Esophagus muscularis mucosa (tissue), 4 donors: ENCODE data around the gene JPH3. TPM values are rescaled to one million over a fixed set of nuclear protein-coding genes. Genes with fewer than 3 reads are reported as not detected.

ENCODE experiments used
- DNase-seq: peaks from one replicate; pipeline ENCODE4 v3.0.0-alpha.2; 2017; ENCODE audit errors: extremely low spot score
- H3K27ac ChIP-seq, 4 donors: fragments of 200-600 bp; sonication (generic); replicated peaks in 1 of 4; 1 replicate in 3 of 4; 2 replicates in 1 of 4; pipeline ENCODE4 v1.5.1; 2016 to 2019; ENCODE audit warnings: mild to moderate bottlenecking in 1 of 4
- H3K27me3 ChIP-seq, 4 donors: fragments of 200-600 bp; sonication (generic); one replicate each; pipeline versions ENCODE4 v1.5.1 to v1.6.0; 2016 to 2019
- H3K36me3 ChIP-seq, 4 donors: fragments of 200-600 bp; sonication (generic); one replicate each; pipeline ENCODE4 v1.5.1; 2016 to 2019
- H3K4me1 ChIP-seq, 4 donors: fragments of 200-600 bp; sonication (generic); one replicate each; pipeline ENCODE4 v1.5.1; 2016 to 2019
- H3K4me3 ChIP-seq, 4 donors: fragments of 200-600 bp; sonication (generic); 1 replicate in 2 of 4; 2 replicates in 2 of 4; pipeline ENCODE4 v1.5.1; 2016 to 2019; ENCODE audit warnings: mild to moderate bottlenecking in 4 of 4, moderate library complexity in 1 of 4
- H3K9me3 ChIP-seq, 4 donors: fragments of 200-600 bp; sonication (generic); 1 replicate in 3 of 4; 2 replicates in 1 of 4; pipeline ENCODE4 v1.5.1; 2016 to 2019
- EP300 ChIP-seq: sonication (generic); formaldehyde crosslinking; IDR thresholded peaks from one replicate; pipeline ENCODE4 v1.6.1; 2017; ENCODE audit warnings: antibody characterized with exemption
- POLR2A ChIP-seq: fragments of 450-650 bp; IDR thresholded peaks from one replicate; pipeline ENCODE4 v1.6.1; 2017; ENCODE audit warnings: antibody characterized with exemption, moderate library complexity, mild to moderate bottlenecking, low read depth
- POLR2AphosphoS5 ChIP-seq, 2 donors: sonication (generic); formaldehyde crosslinking; IDR thresholded peaks; one replicate each; pipeline ENCODE4 v1.6.1; 2017; ENCODE audit warnings: antibody characterized with exemption in 2 of 2
- WGBS: methylation state at CpG from one replicate; pipeline ENCODE4 v1.1.5; 2018; 5-methylcytosine and 5-hydroxymethylcytosine counted together
- intact Hi-C: fragments of 100-400 bp; cut with DNase I; formaldehyde crosslinking; loops from one replicate; pipeline ENCODE4 v1.15.1; 2023
- total RNA-seq, 4 donors: library from RNA; depleted of rRNA; stranded (reverse); fragments of >200 nt; gene quantifications; one replicate each; pipeline versions ENCODE4 v1.1.0 to v1.2.1, GENCODE V29; 2016
- TF ChIP-seq, protein P1 (sequence below), 3 experiments: fragments of 200-600 bp in 2 of 3; fragments of 450-650 bp in 1 of 3; sonication (generic) in 2 of 3; IDR thresholded peaks; one replicate each; pipeline ENCODE4 v1.5.1; 2017 to 2019; ENCODE audit warnings: antibody characterized with exemption in 3 of 3, mild to moderate bottlenecking in 2 of 3, moderate library complexity in 1 of 3

Gene JPH3
- total RNA-seq, 4 donors from 2014 or later: 0.42 to 2.2 (median 0.54) TPM

DNA sequence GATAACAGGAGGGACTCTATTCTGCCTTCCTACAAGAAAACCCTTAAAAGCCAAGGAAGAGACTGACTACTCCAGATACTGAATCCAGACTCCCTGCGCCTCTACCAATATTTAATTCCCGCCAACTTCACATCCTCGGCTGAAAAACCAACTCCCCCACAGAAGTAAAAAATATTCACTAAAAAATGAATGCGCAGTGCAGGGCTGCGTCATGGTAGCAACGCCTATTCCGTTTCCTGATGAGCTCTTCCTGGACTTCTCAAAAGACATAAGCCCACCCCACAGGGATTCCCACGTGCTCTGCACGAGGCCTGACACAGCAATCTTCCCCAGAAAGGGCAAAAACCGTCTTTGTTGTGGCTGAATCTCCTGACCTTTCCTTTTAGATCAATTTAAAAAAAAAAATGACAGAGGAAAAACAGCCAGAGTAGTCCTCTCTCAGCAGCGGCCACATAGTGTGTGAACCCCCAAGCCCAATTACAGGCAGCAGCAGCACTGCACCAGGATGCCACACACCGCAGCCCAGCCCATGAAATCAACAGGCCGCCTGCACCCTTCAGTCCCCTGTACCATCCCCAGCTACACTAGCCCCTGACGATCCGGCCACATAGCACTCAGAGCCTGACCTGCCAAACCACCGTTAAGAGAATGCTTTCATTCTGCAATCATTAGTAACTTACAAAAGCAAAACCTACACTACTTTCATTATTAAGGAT is 139.6 kb downstream of the JPH3 start:
- H3K27ac ChIP-seq: no peak overlapping the region
- H3K27me3 ChIP-seq: no peaks in the 10 kb centered on the region
- intact Hi-C loops: no loop called here
- H3K9me3 ChIP-seq: no peaks in the 10 kb centered on the region
- no peak overlapping the region for H3K4me3 ChIP-seq
- peaks cover 8 to 76% (median 51%) of the 10 kb centered on the region in 4 donors for H3K36me3 ChIP-seq
- no peak for DNase-seq
- WGBS: 91% methylated on average over 16 of the region's 16 CpGs
- H3K4me1 ChIP-seq: peaks cover 8 to 17% (median 14%) of the 10 kb centered on the region in 4 donors
- TF ChIP-seq POLR2A (no peak), EP300 (no peak), POLR2AphosphoS5 (IDR thresholded peaks at IDR 0.05) (no peak)
- TF ChIP-seq, protein P1, sequence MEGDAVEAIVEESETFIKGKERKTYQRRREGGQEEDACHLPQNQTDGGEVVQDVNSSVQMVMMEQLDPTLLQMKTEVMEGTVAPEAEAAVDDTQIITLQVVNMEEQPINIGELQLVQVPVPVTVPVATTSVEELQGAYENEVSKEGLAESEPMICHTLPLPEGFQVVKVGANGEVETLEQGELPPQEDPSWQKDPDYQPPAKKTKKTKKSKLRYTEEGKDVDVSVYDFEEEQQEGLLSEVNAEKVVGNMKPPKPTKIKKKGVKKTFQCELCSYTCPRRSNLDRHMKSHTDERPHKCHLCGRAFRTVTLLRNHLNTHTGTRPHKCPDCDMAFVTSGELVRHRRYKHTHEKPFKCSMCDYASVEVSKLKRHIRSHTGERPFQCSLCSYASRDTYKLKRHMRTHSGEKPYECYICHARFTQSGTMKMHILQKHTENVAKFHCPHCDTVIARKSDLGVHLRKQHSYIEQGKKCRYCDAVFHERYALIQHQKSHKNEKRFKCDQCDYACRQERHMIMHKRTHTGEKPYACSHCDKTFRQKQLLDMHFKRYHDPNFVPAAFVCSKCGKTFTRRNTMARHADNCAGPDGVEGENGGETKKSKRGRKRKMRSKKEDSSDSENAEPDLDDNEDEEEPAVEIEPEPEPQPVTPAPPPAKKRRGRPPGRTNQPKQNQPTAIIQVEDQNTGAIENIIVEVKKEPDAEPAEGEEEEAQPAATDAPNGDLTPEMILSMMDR (IDR thresholded peaks at IDR 0.05): no peak

DNA sequence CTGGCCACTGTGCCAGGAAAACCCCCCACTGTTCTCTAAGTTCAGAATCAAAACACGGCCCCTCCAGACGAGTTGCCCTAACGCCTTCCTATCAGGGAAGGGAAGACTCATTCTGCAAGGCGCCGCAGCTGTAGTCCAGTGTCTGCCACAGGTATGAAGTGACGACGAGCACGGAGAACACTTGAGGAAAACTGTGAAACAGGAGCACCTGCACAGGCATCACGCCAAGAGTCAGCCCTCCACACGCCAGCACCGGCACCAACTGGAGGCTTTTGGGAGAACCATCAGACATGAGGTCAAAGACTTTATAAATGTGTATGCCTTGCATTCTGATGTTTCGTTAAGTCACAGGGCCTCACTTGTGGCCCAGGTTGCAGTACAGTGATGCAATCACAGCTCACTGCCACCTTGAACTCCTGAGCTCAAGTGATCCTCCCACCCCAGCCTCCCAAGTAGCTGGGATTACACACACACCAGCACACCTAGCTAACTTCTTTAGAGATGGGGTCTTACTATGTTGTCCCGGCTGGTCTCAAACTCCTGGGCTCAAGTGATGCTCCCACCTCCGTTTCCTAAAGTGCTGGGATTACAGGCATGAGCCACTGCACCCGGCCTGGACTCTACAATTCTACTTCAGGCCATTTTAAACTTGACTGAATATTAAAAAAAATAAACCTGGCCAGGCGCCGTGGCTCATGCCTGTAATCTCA is 140.6 kb downstream of the JPH3 start:
- intact Hi-C loops: no loop called here
- Histone ChIP-seq H3K4me1 (peaks cover 8 to 17% (median 14%) of the 10 kb centered on the region in 4 donors), H3K36me3 (peaks cover 19 to 78% (median 56%) of the 10 kb centered on the region in 4 donors), H3K27me3 (no peaks in the 10 kb centered on the region), H3K9me3 (no peaks in the 10 kb centered on the region), H3K27ac (no peak overlapping the region), H3K4me3 (no peak overlapping the region)
- no peak for TF ChIP-seq EP300
- TF ChIP-seq, protein P1 (IDR thresholded peaks at IDR 0.05): no peak
- no peak for TF ChIP-seq POLR2A
- TF ChIP-seq POLR2AphosphoS5 (IDR thresholded peaks at IDR 0.05): no peak
- no peak for DNase-seq
- 94% methylated on average over 16 of the region's 17 CpGs for WGBS

DNA sequence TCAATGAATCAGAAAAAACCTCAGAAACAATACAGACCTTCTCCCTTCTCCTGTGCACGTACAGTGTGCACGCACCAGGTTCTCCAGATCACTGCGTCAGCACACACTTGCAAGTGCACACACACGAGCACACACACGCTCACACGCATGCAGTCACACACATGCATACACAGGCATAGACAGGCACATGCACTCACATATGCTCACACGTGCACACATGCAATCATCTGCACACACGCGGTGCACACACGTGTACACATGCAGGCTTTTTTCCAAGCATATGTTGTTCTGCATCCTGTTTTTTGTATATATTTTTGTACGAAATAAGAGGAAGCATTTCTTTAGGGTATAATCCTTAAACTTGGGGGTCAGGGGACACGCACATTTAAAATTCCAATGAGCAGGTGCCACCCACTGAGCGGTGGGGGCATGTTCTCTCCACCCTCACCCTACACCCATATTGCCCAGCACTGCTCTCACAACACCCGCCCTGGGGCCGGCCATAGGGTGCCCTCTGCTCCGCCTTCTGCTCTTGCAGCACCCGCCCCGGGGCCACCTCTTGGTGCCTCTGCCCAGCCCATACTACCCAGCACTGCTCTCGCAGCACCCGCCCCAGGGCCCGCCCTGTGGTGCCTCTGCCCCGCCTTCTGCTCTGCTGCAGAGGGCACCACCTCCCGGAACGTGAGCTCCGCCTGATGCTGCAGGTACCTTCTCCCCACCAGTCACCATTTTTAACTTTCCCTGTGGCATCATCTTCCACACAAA is 142.6 kb downstream of the JPH3 start:
- WGBS: 86% methylated on average over 25 of the region's 25 CpGs
- DNase-seq: no peak
- H3K4me1 ChIP-seq: peaks cover 8 to 16% (median 14%) of the 10 kb centered on the region in 4 donors
- no peak overlapping the region for H3K4me3 ChIP-seq
- H3K9me3 ChIP-seq: no peaks in the 10 kb centered on the region
- no peak overlapping the region for H3K27ac ChIP-seq
- TF ChIP-seq POLR2A: no peak
- no peak for TF ChIP-seq EP300
- intact Hi-C loops: no loop called here
- peaks cover 25 to 87% (median 68%) of the 10 kb centered on the region in 4 donors for H3K36me3 ChIP-seq
- H3K27me3 ChIP-seq: no peaks in the 10 kb centered on the region

DNA sequence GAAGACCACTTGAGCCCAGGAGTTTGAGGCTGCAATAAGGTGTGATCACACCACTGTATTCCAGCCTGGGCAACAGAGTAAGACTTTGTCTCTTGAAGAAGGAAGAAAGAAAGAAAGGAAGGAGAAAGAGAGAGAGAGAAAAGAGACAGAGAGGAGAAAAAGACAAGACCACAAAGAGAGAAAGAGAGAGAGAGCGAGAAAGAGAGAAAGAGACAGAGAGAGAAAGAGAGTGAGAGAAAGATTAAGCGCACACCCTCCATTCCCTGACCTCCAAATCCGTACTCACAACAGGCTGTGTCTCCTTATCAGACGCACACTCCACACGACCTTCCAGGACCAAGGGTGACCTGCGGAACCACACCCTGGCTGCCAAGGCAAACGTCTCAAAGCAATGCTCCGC is 143.9 kb downstream of the JPH3 start:
- no peaks in the 10 kb centered on the region for H3K9me3 ChIP-seq
- H3K4me3 ChIP-seq: no peak overlapping the region
- H3K27me3 ChIP-seq: no peaks in the 10 kb centered on the region
- no peak for DNase-seq
- no peak for TF ChIP-seq EP300
- no peak for TF ChIP-seq POLR2A
- 89% methylated on average over 8 of the region's 8 CpGs for WGBS
- peaks cover under 1 to 3% (median 3%) of the 10 kb centered on the region in 4 donors for H3K4me1 ChIP-seq
- intact Hi-C loops: no loop called here
- H3K27ac ChIP-seq: no peak overlapping the region
- H3K36me3 ChIP-seq: peaks cover 35 to 87% (median 72%) of the 10 kb centered on the region in 4 donors

Other genes with a start within 250 kb of the JPH3 start
- gene FBXO31, start 218.7 kb upstream of the JPH3 start, total RNA-seq: 100 to 1,000 TPM in 2 of 4 donors, 10 to 100 TPM in 2; 68.8 to 173 (median 102) TPM
- 10 to 100 TPM; 49.4 to 70.6 (median 57.9) TPM for gene MAP1LC3B, start 210.2 kb upstream of the JPH3 start, total RNA-seq
- gene ZCCHC14, start 109.5 kb upstream of the JPH3 start, total RNA-seq: 10 to 100 TPM; 12.9 to 24.7 (median 18.6) TPM
- gene KLHDC4, start 163.5 kb downstream of the JPH3 start, total RNA-seq: 10 to 100 TPM; 22.2 to 41.5 (median 31.4) TPM